Osteocyte (in vitro differentiated cells): ENCODE results near the gene GSG1L. TPM values are rescaled to one million over a fixed set of nuclear protein-coding genes. Genes with fewer than 3 reads are reported as not detected.

ENCODE experiments used
- DNase-seq: peaks from one replicate; pipeline ENCODE4 v3.0.0; 2021; ENCODE audit warnings: mixed read lengths; ENCODE audit not compliant: unreplicated experiment; ENCODE audit errors: extremely low spot score
- H3K27ac Mint-ChIP-seq: one replicate; pipeline ENCODE4 v1.8.0; 2021; ENCODE audit warnings: mild to moderate bottlenecking, mixed read lengths; ENCODE audit not compliant: unreplicated experiment
- H3K27me3 Mint-ChIP-seq: one replicate; pipeline ENCODE4 v1.8.0; 2021; ENCODE audit warnings: mixed read lengths; ENCODE audit not compliant: unreplicated experiment
- H3K36me3 Mint-ChIP-seq: one replicate; pipeline ENCODE4 v1.8.0; 2021; ENCODE audit warnings: mixed read lengths; ENCODE audit not compliant: unreplicated experiment
- H3K4me1 Mint-ChIP-seq: one replicate; pipeline ENCODE4 v1.8.0; 2021; ENCODE audit warnings: mixed read lengths; ENCODE audit not compliant: unreplicated experiment
- H3K4me3 Mint-ChIP-seq: one replicate; pipeline ENCODE4 v1.8.0; 2021; ENCODE audit warnings: mild to moderate bottlenecking, moderate library complexity, mixed read lengths; ENCODE audit not compliant: unreplicated experiment
- H3K9me3 Mint-ChIP-seq: one replicate; pipeline ENCODE4 v1.8.0; 2021; ENCODE audit warnings: mixed read lengths; ENCODE audit not compliant: unreplicated experiment
- total RNA-seq: library from RNA; stranded (reverse); gene quantifications from 2 replicates; pipeline ENCODE4 v1.2.1, GENCODE V29; 2021
- TF ChIP-seq, protein P1 (sequence below): fragments of 200-600 bp; sonication (generic); IDR thresholded peaks from 2 replicates; pipeline ENCODE4 v1.5.0; 2021; ENCODE audit warnings: antibody characterized with exemption, mild to moderate bottlenecking, moderate library complexity

GSG1L gene
- total RNA-seq, 1 donor from 2014 or later: not detected

DNA sequence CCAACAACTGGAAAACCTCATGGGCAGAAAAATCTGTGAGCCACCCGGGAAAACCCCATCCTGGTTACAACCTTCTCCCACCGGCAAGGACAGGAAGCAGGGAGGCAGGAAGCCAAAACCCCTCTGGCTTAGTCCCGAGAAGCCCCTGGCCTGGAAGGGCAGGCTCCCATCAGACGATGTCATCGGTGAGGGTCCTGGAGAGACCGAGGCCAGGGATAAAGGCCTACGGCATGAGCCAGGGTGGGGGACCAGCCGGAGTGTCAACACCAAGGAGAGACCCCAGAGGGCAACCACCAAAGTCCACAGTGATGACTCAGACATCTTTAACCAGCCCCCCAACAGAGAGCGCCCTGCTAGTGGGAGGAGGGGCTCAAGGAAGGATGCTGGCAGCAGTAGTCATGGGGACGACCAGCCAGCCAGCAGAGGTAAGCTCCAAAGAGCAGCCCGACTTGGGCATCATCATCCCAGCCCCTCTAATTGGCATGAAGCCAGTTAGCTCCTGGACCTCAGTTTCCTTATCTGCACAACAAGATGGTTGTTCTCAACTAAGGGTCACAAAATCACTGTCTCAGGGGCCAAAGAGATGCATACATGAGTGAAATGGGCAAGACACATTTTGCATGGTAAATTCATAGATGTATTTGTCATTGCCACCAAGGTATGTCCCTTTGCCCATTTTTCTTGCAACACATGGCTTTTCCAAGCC is 322.9 kb downstream of the GSG1L start:
- Mint-ChIP-seq H3K9me3 (no peaks in the 10 kb centered on the region), H3K4me1 (peaks cover 9% of the 10 kb centered on the region), H3K27ac (no peak overlapping the region), H3K27me3 (no peaks in the 10 kb centered on the region), H3K36me3 (peaks cover 21% of the 10 kb centered on the region), H3K4me3 (no peak overlapping the region)
- DNase-seq: no peak
- TF ChIP-seq, protein P1, sequence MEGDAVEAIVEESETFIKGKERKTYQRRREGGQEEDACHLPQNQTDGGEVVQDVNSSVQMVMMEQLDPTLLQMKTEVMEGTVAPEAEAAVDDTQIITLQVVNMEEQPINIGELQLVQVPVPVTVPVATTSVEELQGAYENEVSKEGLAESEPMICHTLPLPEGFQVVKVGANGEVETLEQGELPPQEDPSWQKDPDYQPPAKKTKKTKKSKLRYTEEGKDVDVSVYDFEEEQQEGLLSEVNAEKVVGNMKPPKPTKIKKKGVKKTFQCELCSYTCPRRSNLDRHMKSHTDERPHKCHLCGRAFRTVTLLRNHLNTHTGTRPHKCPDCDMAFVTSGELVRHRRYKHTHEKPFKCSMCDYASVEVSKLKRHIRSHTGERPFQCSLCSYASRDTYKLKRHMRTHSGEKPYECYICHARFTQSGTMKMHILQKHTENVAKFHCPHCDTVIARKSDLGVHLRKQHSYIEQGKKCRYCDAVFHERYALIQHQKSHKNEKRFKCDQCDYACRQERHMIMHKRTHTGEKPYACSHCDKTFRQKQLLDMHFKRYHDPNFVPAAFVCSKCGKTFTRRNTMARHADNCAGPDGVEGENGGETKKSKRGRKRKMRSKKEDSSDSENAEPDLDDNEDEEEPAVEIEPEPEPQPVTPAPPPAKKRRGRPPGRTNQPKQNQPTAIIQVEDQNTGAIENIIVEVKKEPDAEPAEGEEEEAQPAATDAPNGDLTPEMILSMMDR: no peak

DNA sequence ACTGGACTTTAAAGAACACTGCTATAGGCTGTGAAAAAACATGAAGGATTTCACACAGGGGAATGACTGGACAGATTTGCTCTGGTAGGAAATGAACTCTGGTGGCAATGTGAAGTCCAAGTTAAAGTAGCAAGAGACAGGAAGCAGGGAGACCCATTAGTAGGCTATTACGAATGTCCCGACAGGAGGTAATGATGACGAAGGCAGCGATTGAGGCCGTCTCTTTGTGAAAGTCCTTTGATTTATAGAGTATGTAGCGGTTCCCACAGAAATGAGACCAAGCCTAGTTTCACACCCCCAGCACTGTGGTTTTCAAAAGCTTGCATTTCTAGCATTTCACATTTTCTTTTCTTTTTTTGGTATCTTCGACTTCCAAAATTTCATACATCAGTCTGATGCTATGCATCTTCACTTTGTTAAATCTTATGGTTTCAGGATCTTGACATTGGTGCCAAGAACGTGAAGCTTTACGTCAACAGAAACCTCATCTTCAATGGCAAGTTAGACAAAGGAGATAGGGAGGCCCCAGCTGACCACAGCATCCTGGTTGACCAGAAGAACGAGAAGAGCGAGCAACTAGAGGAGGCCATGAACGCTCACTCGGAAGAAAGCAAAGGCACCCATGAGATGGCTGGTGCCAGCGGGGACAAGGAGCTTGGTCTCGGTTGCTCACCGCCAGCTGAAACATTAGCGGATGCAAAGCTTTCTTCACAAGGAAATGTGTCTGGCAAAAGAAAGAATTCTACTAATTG is 323.7 kb downstream of the GSG1L start:
- TF ChIP-seq, protein P1: no peak
- DNase-seq: no peak
- H3K36me3 Mint-ChIP-seq: peaks cover 20% of the 10 kb centered on the region
- no peak overlapping the region for H3K4me3 Mint-ChIP-seq
- H3K27ac Mint-ChIP-seq: no peak overlapping the region
- no peaks in the 10 kb centered on the region for H3K9me3 Mint-ChIP-seq
- peaks cover 9% of the 10 kb centered on the region for H3K4me1 Mint-ChIP-seq
- no peaks in the 10 kb centered on the region for H3K27me3 Mint-ChIP-seq

DNA sequence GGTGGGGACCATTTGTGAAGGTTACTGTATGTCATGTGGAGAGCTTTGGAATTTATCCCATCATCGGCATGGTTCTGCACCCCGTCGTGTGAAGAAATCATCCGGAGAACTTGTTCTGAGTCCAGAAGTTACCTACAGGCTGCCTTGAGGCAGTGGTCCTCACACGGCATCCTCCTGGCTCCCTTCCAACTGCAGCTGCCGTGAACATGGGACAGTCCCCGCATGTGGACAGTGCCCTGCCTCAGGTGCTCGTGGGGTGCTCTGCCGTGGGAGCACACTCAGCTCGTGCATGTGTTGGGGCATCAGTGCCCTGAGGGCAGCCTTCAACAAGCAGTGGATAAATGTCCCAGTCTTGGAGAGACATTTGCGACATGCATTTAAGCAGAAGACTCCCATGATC is 324.9 kb downstream of the GSG1L start:
- peaks cover 9% of the 10 kb centered on the region for H3K4me1 Mint-ChIP-seq
- DNase-seq: no peak
- H3K27me3 Mint-ChIP-seq: no peaks in the 10 kb centered on the region
- no peaks in the 10 kb centered on the region for H3K9me3 Mint-ChIP-seq
- no peak overlapping the region for H3K4me3 Mint-ChIP-seq
- no peak overlapping the region for H3K27ac Mint-ChIP-seq
- TF ChIP-seq, protein P1: no peak
- H3K36me3 Mint-ChIP-seq: peaks cover 20% of the 10 kb centered on the region

Other genes with a start within 250 kb of the GSG1L start
- 128 and 138 TPM in 2 replicates for gene XPO6, start 148.3 kb upstream of the GSG1L start, total RNA-seq
- gene SBK1, start 228.8 kb upstream of the GSG1L start, total RNA-seq: 4.9 and 5.0 TPM in 2 replicates